Endothelial cell of umbilical vein (primary cell): ENCODE measurements around the gene ZNF48. TPM values are rescaled to one million over a fixed set of nuclear protein-coding genes. Genes with fewer than 3 reads are reported as not detected.

ENCODE experiments used
- BruUV-seq: library from RNA; stranded (reverse); fragments of 400-500 nt; replicated peaks from 2 replicates; lab custom pipeline; 2021; lab: Mats Ljungman, UMichigan
- CTCF ChIA-PET: fragments of 300-600, 350-600 bp; sonication (Branson Sonifier 250); formaldehyde crosslinking; loops from one replicate; lab custom pipeline; 2021; ENCODE audit warnings: antibody characterized with exemption, inconsistent platforms; lab: Charles Lee
- POLR2A ChIA-PET: fragments of 300-600, 350-600 bp; sonication (Branson Sonifier 250); formaldehyde crosslinking; loops from one replicate; lab custom pipeline; 2021; ENCODE audit warnings: antibody characterized with exemption, inconsistent platforms; lab: Charles Lee
- DNase-seq: peaks from one replicate; pipeline ENCODE4 v3.0.0-alpha.2; 2011; ENCODE audit warnings: low read depth, low spot score
- FAIRE-seq: peaks from 2 replicates; lab custom pipeline; 2011; peaks lifted over from hg19 to GRCh38; lab: Jason Lieb, UNC
- H2AFZ ChIP-seq: 2 replicates; pipeline ENCODE4 v1.6.0; 2012; ENCODE audit warnings: low read depth, low read length, control low read depth, inconsistent platforms
- H3K27ac ChIP-seq: 2 replicates; pipeline ENCODE4 v1.5.1; 2011; ENCODE audit warnings: low read depth, mild to moderate bottlenecking, control low read depth, low read length, moderate library complexity; ENCODE audit not compliant: insufficient read depth
- H3K27me3 ChIP-seq, 2 experiments: 2 replicates each; pipeline versions ENCODE4 v1.6.0 to v1.6.1; 2011; ENCODE audit warnings: low read length in 2 of 2, mixed read lengths in 1 of 2; ENCODE audit not compliant: control insufficient read depth in 2 of 2, insufficient read depth in 2 of 2
- H3K36me3 ChIP-seq, 2 experiments: 2 replicates in 1 of 2; 3 replicates in 1 of 2; pipeline ENCODE4 v1.5.1; 2011; ENCODE audit warnings: low read length in 2 of 2, mild to moderate bottlenecking in 1 of 2, moderate library complexity in 1 of 2; ENCODE audit not compliant: control insufficient read depth in 2 of 2, insufficient read depth in 2 of 2; ENCODE audit errors: extremely low read depth in 1 of 2
- H3K4me1 ChIP-seq: 3 replicates; pipeline ENCODE4 v1.5.1; 2011; ENCODE audit warnings: mild to moderate bottlenecking, low read length; ENCODE audit not compliant: control insufficient read depth, insufficient read depth; ENCODE audit errors: extremely low read depth
- H3K4me2 ChIP-seq: 2 replicates; pipeline ENCODE4 v1.6.1; 2011; ENCODE audit warnings: low read length, control low read depth, mixed read lengths; ENCODE audit not compliant: insufficient read depth
- H3K4me3 ChIP-seq, 3 experiments: fragments of 200-600 bp in 1 of 3; sonication (generic), shearing (Covaris generic) in 1 of 3; replicated peaks in 1 of 3; 2 replicates each; pipeline ENCODE4 v1.5.1; 2011 to 2016; ENCODE audit warnings: control low read depth in 3 of 3, low read length in 3 of 3, mild to moderate bottlenecking in 2 of 3, inconsistent platforms in 1 of 3, low read depth in 1 of 3, moderate library complexity in 1 of 3; ENCODE audit not compliant: insufficient read depth in 1 of 3
- H3K79me2 ChIP-seq: 2 replicates; pipeline ENCODE4 v1.6.0; 2012; ENCODE audit warnings: low read length, inconsistent platforms; ENCODE audit not compliant: control insufficient read depth, insufficient read depth
- H3K9ac ChIP-seq: replicated peaks from 2 replicates; pipeline ENCODE3; 2011; ENCODE audit warnings: low read length, control low read depth; ENCODE audit not compliant: insufficient read depth; ENCODE audit errors: extremely low read depth
- H3K9me1 ChIP-seq: replicated peaks from 3 replicates; pipeline ENCODE4 v1.6.0; 2011; ENCODE audit warnings: mild to moderate bottlenecking, low read length; ENCODE audit not compliant: control insufficient read depth, insufficient read depth; ENCODE audit errors: extremely low read depth
- H3K9me3 ChIP-seq: replicated peaks from 2 replicates; pipeline ENCODE4 v1.5.1; 2012; ENCODE audit warnings: low read length, inconsistent platforms; ENCODE audit not compliant: control insufficient read depth, insufficient read depth
- H4K20me1 ChIP-seq: replicated peaks from 2 replicates; pipeline ENCODE3; 2011; ENCODE audit warnings: mild to moderate bottlenecking, low read length; ENCODE audit not compliant: control insufficient read depth, insufficient read depth; ENCODE audit errors: extremely low read depth
- CTCF ChIP-seq, 2 donors: IDR thresholded peaks; 1 replicate in 1 of 2; 2 replicates in 1 of 2; pipeline ENCODE4 v1.5.1; 2011; ENCODE audit warnings: low read length in 2 of 2, mild to moderate bottlenecking in 2 of 2, moderate library complexity in 2 of 2, control low read depth in 1 of 2, inconsistent platforms in 1 of 2, low read depth in 1 of 2; ENCODE audit not compliant: insufficient read depth in 1 of 2; ENCODE audit errors: extremely low read depth in 1 of 2
- EZH2 ChIP-seq: IDR thresholded peaks from 2 replicates; pipeline ENCODE4 v1.6.1; 2012; ENCODE audit warnings: borderline replicate concordance, low read depth, mild to moderate bottlenecking, moderate library complexity, low read length, inconsistent platforms; ENCODE audit not compliant: severe bottlenecking
- FOS ChIP-seq: IDR thresholded peaks from 2 replicates; pipeline ENCODE4 v1.6.1; 2011; ENCODE audit warnings: mild to moderate bottlenecking, low read length, moderate library complexity, borderline replicate concordance; ENCODE audit not compliant: insufficient read depth
- GATA2 ChIP-seq: IDR thresholded peaks from 2 replicates; pipeline ENCODE4 v1.7.0; 2011; ENCODE audit warnings: low read depth, mild to moderate bottlenecking, moderate library complexity, mixed read lengths, low read length; ENCODE audit not compliant: insufficient read length, insufficient read depth
- JUN ChIP-seq: IDR thresholded peaks from 2 replicates; pipeline ENCODE4 v1.6.1; 2011; ENCODE audit warnings: borderline replicate concordance, low read depth; ENCODE audit not compliant: insufficient read length, insufficient read depth
- MAX ChIP-seq: IDR thresholded peaks from 2 replicates; pipeline ENCODE4 v1.6.1; 2011; ENCODE audit not compliant: insufficient read depth, insufficient read length
- MYC ChIP-seq: IDR thresholded peaks from one replicate; pipeline ENCODE4 v1.6.1; 2011; ENCODE audit warnings: mild to moderate bottlenecking, low read depth, low read length
- POLR2A ChIP-seq: IDR thresholded peaks from 2 replicates; pipeline ENCODE4 v1.6.1; 2012; ENCODE audit warnings: low read depth, mild to moderate bottlenecking, control low read depth, low read length
- POLR2AphosphoS5 ChIP-seq: IDR thresholded peaks from 2 replicates; pipeline ENCODE4 v1.6.1; 2012; ENCODE audit warnings: low read depth, mild to moderate bottlenecking, control low read depth, low read length, moderate library complexity; ENCODE audit not compliant: insufficient read depth
- dilution Hi-C: fragments of 300-500 bp; cut with MboI; formaldehyde crosslinking; loops from one replicate; pipeline ENCODE4 v1.15.0; 2019; ENCODE audit warnings: low sequenced_read_pairs; ENCODE audit not compliant: extremely low pct_ligation_motif_present
- intact Hi-C: fragments of 100-400 bp; cut with micrococcal nuclease; formaldehyde crosslinking; loops from one replicate; pipeline ENCODE4 v1.10.0; 2022
- polyA plus RNA-seq, 4 experiments: library from polyadenylated mRNA; depleted of rRNA in 3 of 4; stranded (reverse) in 3 of 4; unstranded in 1 of 4; fragments of >200 nt; gene quantifications; 2 replicates each; pipeline versions ENCODE4 v1.2.1 to v1.2.3, GENCODE V29; 2011 to 2012; ENCODE audit warnings: missing spikeins in 1 of 4
- total RNA-seq: library from RNA; stranded (reverse); gene quantifications from 2 replicates; pipeline ENCODE4 v1.2.3, GENCODE V29; 2021

The ZNF48 gene
- total and polyA plus RNA-seq, 2 donors (not counting 3 experiments of a cell fraction or from before 2014, with no cell fraction given) = 15.3 to 16.1 TPM

- Histone ChIP-seq H3K4me1 (peaks cover 16% of the 10 kb centered on the region), H3K4me3 (no peak overlapping the region), H3K9me1 (no peaks in the 10 kb centered on the region), H3K27me3 (no peaks in the 10 kb centered on the region), H4K20me1 (no peaks in the 10 kb centered on the region), H3K9ac (no peak overlapping the region), H2AFZ (no peak overlapping the region), H3K9me3 (no peaks in the 10 kb centered on the region), H3K36me3 (peaks cover 6 to 9% of the 10 kb centered on the region in 2 experiments), H3K79me2 (peaks cover 1% of the 10 kb centered on the region), H3K27ac (no peak overlapping the region), H3K4me2 (no peak overlapping the region)
- no TSS peak for BruUV-seq
- intact Hi-C loops (no loop called here), dilution Hi-C loops (no loop called here)
- POLR2A ChIA-PET = no interaction called here
- DNase-seq (no peak), FAIRE-seq (no peak)
- CTCF ChIA-PET = no interaction called here
- TF ChIP-seq POLR2A = no peak
Observed at GRCh38 chr16:30414159-30414558, 18.9 kb downstream of the ZNF48 start.

- ChIA-PET POLR2A (interaction anchor here (0.7 kb wide), 1 partner anchor 9 kb away, joined by 12 read pairs; no protein-coding TSS in a partner anchor), CTCF (interaction anchor here (0.6 to 1.5 kb wide), 5 partner anchors 8 to 370 kb away, joined by 3 to 11 read pairs (median 4); partner anchors contain the start of genes DCTPP1, ZNF747 and ZNF771)
- Histone ChIP-seq H3K4me3 (no peak overlapping the region), H3K27ac (no peak overlapping the region), H3K9me3 (no peaks in the 10 kb centered on the region), H3K9ac (no peak overlapping the region), H4K20me1 (no peaks in the 10 kb centered on the region), H3K36me3 (peaks cover 6 to 7% of the 10 kb centered on the region in 2 experiments), H3K79me2 (peaks cover 1% of the 10 kb centered on the region), H3K4me2 (no peak overlapping the region), H3K4me1 (peaks cover 3% of the 10 kb centered on the region), H3K27me3 (no peaks in the 10 kb centered on the region), H3K9me1 (no peaks in the 10 kb centered on the region), H2AFZ (no peak overlapping the region)
- TF ChIP-seq MYC = no peak
- no peak for TF ChIP-seq JUN
- no peak for TF ChIP-seq FOS
- no peak for TF ChIP-seq CTCF (IDR thresholded peaks at IDR 0.05; ENCODE audit: extremely low read depth in 1 of 2, insufficient read depth in 1 of 2, low read depth in 1 of 2, low read length in 2 of 2)
- no peak for TF ChIP-seq GATA2
- no peak for TF ChIP-seq POLR2AphosphoS5
- TF ChIP-seq EZH2 = no peak
- no peak for TF ChIP-seq MAX
- TF ChIP-seq POLR2A = no peak
- FAIRE-seq (no peak), DNase-seq (no peak)
- dilution Hi-C loops (no loop called here), intact Hi-C loops (no loop called here)
- no TSS peak for BruUV-seq
Observed at GRCh38 chr16:30416047-30416603, 20.9 kb downstream of the ZNF48 start.
